Transverse colon (tissue), 4 donors: ENCODE measurements around the gene ZFAND2B. TPM values are rescaled to one million over a fixed set of nuclear protein-coding genes. Genes with fewer than 3 reads are reported as not detected.

Experiments
- DNase-seq: peaks from one replicate; pipeline ENCODE4 v3.0.0-alpha.2; 2019
- H3K27ac ChIP-seq, 4 donors: fragments of 200-600 bp; sonication (generic); 2 replicates each; pipeline ENCODE4 v1.5.1; 2016 to 2018; ENCODE audit warnings: inconsistent platforms in 4 of 4
- H3K27me3 ChIP-seq: fragments of 200-600 bp; sonication (generic); 2 replicates; pipeline ENCODE4 v1.5.1; 2017; ENCODE audit warnings: inconsistent platforms
- H3K36me3 ChIP-seq, 4 donors: fragments of 200-600 bp; sonication (generic); 2 replicates each; pipeline ENCODE4 v1.5.1; 2017 to 2019; ENCODE audit warnings: inconsistent platforms in 4 of 4
- H3K4me1 ChIP-seq, 4 donors: fragments of 200-600 bp; sonication (generic); 2 replicates each; pipeline ENCODE4 v1.5.1; 2017 to 2020; ENCODE audit warnings: inconsistent platforms in 4 of 4
- H3K4me3 ChIP-seq, 4 donors: fragments of 200-600 bp; sonication (generic); 1 replicate in 1 of 4; 2 replicates in 3 of 4; pipeline versions ENCODE4 v1.5.1 to v1.6.1; 2017 to 2019; ENCODE audit warnings: inconsistent platforms in 4 of 4
- H3K9me3 ChIP-seq, 2 donors: fragments of 200-600 bp; sonication (generic); 2 replicates each; pipeline ENCODE4 v1.5.1; 2017 to 2019; ENCODE audit warnings: inconsistent platforms in 2 of 2
- EP300 ChIP-seq: sonication (generic); formaldehyde crosslinking; IDR thresholded peaks from one replicate; pipeline ENCODE4 v1.6.1; 2017; ENCODE audit warnings: antibody characterized with exemption, low read depth
- POLR2A ChIP-seq: fragments of 450-650 bp; IDR thresholded peaks from one replicate; pipeline ENCODE4 v1.6.1; 2016; ENCODE audit warnings: antibody characterized with exemption, mild to moderate bottlenecking, moderate library complexity
- POLR2AphosphoS5 ChIP-seq, 3 donors: sonication (generic); formaldehyde crosslinking; IDR thresholded peaks; one replicate each; pipeline ENCODE4 v1.6.1; 2016; ENCODE audit warnings: antibody characterized with exemption in 3 of 3
- WGBS, 2 donors: methylation state at CpG; one replicate each; pipeline ENCODE4 v1.1.5; 2018; ENCODE audit warnings: low coverage in 1 of 2; 5-methylcytosine and 5-hydroxymethylcytosine counted together
- in situ Hi-C, 4 donors: fragments of 200-750 bp; cut with MboI; loops; one replicate each; pipeline versions ENCODE4 v1.15.0 to v1.15.1; 2017; ENCODE audit warnings: low sequenced_read_pairs in 3 of 4, low pct_ligation_motif_present in 1 of 4, low pct_unique_long_range_greater_than_20kb in 1 of 4
- intact Hi-C: fragments of 100-400 bp; cut with DNase I; formaldehyde crosslinking; loops from one replicate; pipeline ENCODE4 v1.15.1; 2023; ENCODE audit warnings: low total_unique reads
- total RNA-seq, 4 donors: library from RNA; depleted of rRNA; stranded (reverse); fragments of >200 nt; gene quantifications; one replicate each; pipeline ENCODE4 v1.1.0, GENCODE V29; 2016
- TF ChIP-seq, protein P1 (sequence below), 5 experiments: fragments of 200-600 bp in 3 of 5; fragments of 450-650 bp in 2 of 5; sonication (generic) in 3 of 5; IDR thresholded peaks; 1 replicate in 2 of 5; 2 replicates in 3 of 5; pipeline ENCODE4 v1.5.1; 2016 to 2017; ENCODE audit warnings: antibody characterized with exemption in 5 of 5, inconsistent platforms in 3 of 5, mild to moderate bottlenecking in 2 of 5, moderate library complexity in 1 of 5

ZFAND2B gene
- total RNA-seq, 4 donors from 2014 or later, result 90.2 to 156 (median 119) TPM

- Histone ChIP-seq H3K27ac (peak overlapping the region; percentile 92 to 98 (median 96)), H3K27me3 (no peaks in the 10 kb centered on the region), H3K36me3 (peaks cover 0 to 37% (median 18%) of the 10 kb centered on the region in 4 donors), H3K4me3 (peak overlapping the region; percentile 67 to 90 (median 78)), H3K9me3 (no peaks in the 10 kb centered on the region), H3K4me1 (peaks cover 18 to 36% (median 30%) of the 10 kb centered on the region in 4 donors)
- peak; percentile 71 for DNase-seq
- intact Hi-C loops, result no loop called here
- 0% methylated on average over 10 to 11 of the region's 24 CpGs for WGBS, 2 donors
- TF ChIP-seq, protein P1, sequence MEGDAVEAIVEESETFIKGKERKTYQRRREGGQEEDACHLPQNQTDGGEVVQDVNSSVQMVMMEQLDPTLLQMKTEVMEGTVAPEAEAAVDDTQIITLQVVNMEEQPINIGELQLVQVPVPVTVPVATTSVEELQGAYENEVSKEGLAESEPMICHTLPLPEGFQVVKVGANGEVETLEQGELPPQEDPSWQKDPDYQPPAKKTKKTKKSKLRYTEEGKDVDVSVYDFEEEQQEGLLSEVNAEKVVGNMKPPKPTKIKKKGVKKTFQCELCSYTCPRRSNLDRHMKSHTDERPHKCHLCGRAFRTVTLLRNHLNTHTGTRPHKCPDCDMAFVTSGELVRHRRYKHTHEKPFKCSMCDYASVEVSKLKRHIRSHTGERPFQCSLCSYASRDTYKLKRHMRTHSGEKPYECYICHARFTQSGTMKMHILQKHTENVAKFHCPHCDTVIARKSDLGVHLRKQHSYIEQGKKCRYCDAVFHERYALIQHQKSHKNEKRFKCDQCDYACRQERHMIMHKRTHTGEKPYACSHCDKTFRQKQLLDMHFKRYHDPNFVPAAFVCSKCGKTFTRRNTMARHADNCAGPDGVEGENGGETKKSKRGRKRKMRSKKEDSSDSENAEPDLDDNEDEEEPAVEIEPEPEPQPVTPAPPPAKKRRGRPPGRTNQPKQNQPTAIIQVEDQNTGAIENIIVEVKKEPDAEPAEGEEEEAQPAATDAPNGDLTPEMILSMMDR (IDR thresholded peaks at IDR 0.05), result no peak
- in situ Hi-C loops, result no loop called here
Observed at GRCh38 chr2:219230059-219230540, 23.5 kb downstream of the ZFAND2B start.

GRCh38 chr2:219234331-219234730, 27.7 kb downstream of the ZFAND2B start:
- WGBS, 2 donors, result 80 to 90% methylated on average over 2 to 3 of the region's 3 CpGs
- DNase-seq, result no peak
- Histone ChIP-seq H3K27ac (no peak overlapping the region), H3K4me3 (no peak overlapping the region), H3K27me3 (no peaks in the 10 kb centered on the region), H3K9me3 (no peaks in the 10 kb centered on the region), H3K4me1 (peaks cover 7 to 14% (median 13%) of the 10 kb centered on the region in 4 donors), H3K36me3 (peaks cover 0 to 51% (median 27%) of the 10 kb centered on the region in 4 donors)
- TF ChIP-seq EP300 (no peak), POLR2AphosphoS5 (IDR thresholded peaks at IDR 0.05) (no peak), POLR2A (no peak)
- TF ChIP-seq, protein P1 (IDR thresholded peaks at IDR 0.05), result no peak
- intact Hi-C loops (no loop called here), in situ Hi-C loops (no loop called here)

GRCh38 chr2:219243291-219243761, 36.7 kb downstream of the ZFAND2B start:
- Histone ChIP-seq H3K4me3 (peak overlapping the region in 2 of 4 donors; percentile 15 to 17), H3K27ac (peak overlapping the region; percentile 37 to 67 (median 65)), H3K9me3 (no peaks in the 10 kb centered on the region), H3K27me3 (no peaks in the 10 kb centered on the region), H3K4me1 (peaks cover 13 to 33% (median 29%) of the 10 kb centered on the region in 4 donors), H3K36me3 (peaks cover 0 to under 1% (median 0%) of the 10 kb centered on the region in 4 donors)
- peak; percentile 56 for DNase-seq
- WGBS, 2 donors, result 58% methylated on average over 28 of the region's 28 CpGs; no CpG with 5 or more reads in 1 of the 2 donors
- intact Hi-C loops, result loop anchor here (10.0 kb wide), 1 partner anchor 1609 kb away; no protein-coding TSS in a partner anchor
- TF ChIP-seq POLR2AphosphoS5 (IDR thresholded peaks at IDR 0.05) (peak in 2 of 3 donors; percentile 38 to 50), EP300 (no peak), POLR2A (peak; percentile 39)
- in situ Hi-C loops, result no loop called here

GRCh38 chr2:219244789-219245147, 38.2 kb downstream of the ZFAND2B start:
- H3K4me1 ChIP-seq, result peaks cover 27 to 47% (median 43%) of the 10 kb centered on the region in 4 donors
- no peaks in the 10 kb centered on the region for H3K36me3 ChIP-seq
- H3K27ac ChIP-seq, result peak overlapping the region; percentile 94 to 97 (median 94)
- 29 to 34% methylated on average over 4 to 6 of the region's 6 CpGs for WGBS, 2 donors
- intact Hi-C loops (loop anchor here (10.0 kb wide), 1 partner anchor 1610 kb away; no protein-coding TSS in a partner anchor), in situ Hi-C loops (no loop called here)
- peak overlapping the region; percentile 65 to 95 (median 83) for H3K4me3 ChIP-seq
- no peak for DNase-seq
- TF ChIP-seq EP300, result no peak
- TF ChIP-seq POLR2A, result no peak
- no peak for TF ChIP-seq POLR2AphosphoS5 (IDR thresholded peaks at IDR 0.05)
- TF ChIP-seq, protein P1 (IDR thresholded peaks at IDR 0.05), result no peak
- no peaks in the 10 kb centered on the region for H3K27me3 ChIP-seq
- H3K9me3 ChIP-seq, result no peaks in the 10 kb centered on the region
